HG03439 (cell line): ENCODE data around the gene C14orf119.

ENCODE experiments used
- ATAC-seq: cut with Tn5 transposase; IDR thresholded peaks from one replicate; pipeline ENCODE4 v1.9.1; 2021; ENCODE audit warnings: mild to moderate bottlenecking, moderate library complexity; ENCODE audit not compliant: unreplicated experiment

C14orf119 gene

GRCh38 chr14:23124337-23124954 is 29.1 kb downstream of the C14orf119 start:
- no peak for ATAC-seq

GRCh38 chr14:23125011-23125410 is 29.7 kb downstream of the C14orf119 start:
- ATAC-seq, result no peak

- no peak for ATAC-seq
Observed at GRCh38 chr14:23125933-23126524, 30.7 kb downstream of the C14orf119 start.

- ATAC-seq, result no peak
Observed at GRCh38 chr14:23126548-23127278, 31.4 kb downstream of the C14orf119 start.

GRCh38 chr14:23127861-23128260 is 32.6 kb downstream of the C14orf119 start:
- no peak for ATAC-seq

GRCh38 chr14:23128969-23129758 is 33.9 kb downstream of the C14orf119 start:
- ATAC-seq, result no peak

- no peak for ATAC-seq
Observed at GRCh38 chr14:23129759-23130316, 34.5 kb downstream of the C14orf119 start.

GRCh38 chr14:23130871-23131270 is 35.6 kb downstream of the C14orf119 start:
- no peak for ATAC-seq

GRCh38 chr14:23131482-23131881 is 36.2 kb downstream of the C14orf119 start:
- ATAC-seq, result no peak

GRCh38 chr14:23132970-23133369 is 37.7 kb downstream of the C14orf119 start:
- no peak for ATAC-seq

GRCh38 chr14:23136566-23137133 is 41.3 kb downstream of the C14orf119 start:
- ATAC-seq, result no peak

GRCh38 chr14:23137192-23137812 is 42.0 kb downstream of the C14orf119 start:
- no peak for ATAC-seq

- no peak for ATAC-seq
Observed at GRCh38 chr14:23137813-23138535, 42.7 kb downstream of the C14orf119 start.

GRCh38 chr14:23139874-23140273 is 44.6 kb downstream of the C14orf119 start:
- ATAC-seq, result no peak

GRCh38 chr14:23140371-23140770 is 45.1 kb downstream of the C14orf119 start:
- no peak for ATAC-seq

- ATAC-seq, result no peak
Observed at GRCh38 chr14:23141706-23142444, 46.6 kb downstream of the C14orf119 start.

GRCh38 chr14:23142826-23143225 is 47.5 kb downstream of the C14orf119 start:
- ATAC-seq, result no peak

- ATAC-seq, result no peak
Observed at GRCh38 chr14:23143911-23144310, 48.6 kb downstream of the C14orf119 start.

GRCh38 chr14:23145794-23146350 is 50.6 kb downstream of the C14orf119 start:
- ATAC-seq, result no peak
